DLD1 (cell line): Measurements from ENCODE around the gene MACROD2.
"Not testable (repeated sequence)": the region's sequence is repeated elsewhere in the genome, so short reads cannot be mapped to it uniquely, and the experiment has no call there.

Experiments used
- in situ Hi-C: cut with HindIII; loops from 2 replicates; pipeline ENCODE4 v1.10.0; 2017; ENCODE audit warnings: low sequenced_read_pairs

MACROD2 gene

DNA sequence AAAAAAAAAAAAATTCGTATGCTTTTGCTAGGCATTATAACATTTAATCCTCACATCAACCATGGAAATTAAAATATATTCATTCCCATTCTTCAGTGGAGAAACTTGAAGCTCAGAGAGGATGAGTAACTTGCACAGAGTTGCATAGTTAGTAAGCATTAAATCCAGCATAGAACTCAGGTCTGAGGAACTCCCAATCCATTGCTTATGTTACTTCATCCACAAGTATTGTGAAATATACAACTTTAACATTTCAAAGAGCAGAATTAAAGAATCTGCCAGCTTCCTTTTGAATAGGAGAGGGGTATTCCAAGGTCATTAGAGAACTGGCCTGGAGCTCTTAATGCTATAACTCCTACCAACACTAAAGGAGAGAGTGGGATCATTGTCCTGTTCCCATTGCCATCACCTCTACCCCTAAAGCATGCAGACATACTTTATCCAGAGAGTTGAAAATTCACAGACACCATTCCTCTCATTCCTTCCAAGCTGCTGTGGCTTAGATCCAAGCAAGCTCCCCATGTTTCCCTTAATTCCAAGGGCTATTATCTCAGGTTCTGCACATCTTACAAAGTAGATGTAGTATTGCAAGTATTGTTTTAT is 250.2 kb downstream of the MACROD2 start:
- in situ Hi-C loops, result no loop called here

DNA sequence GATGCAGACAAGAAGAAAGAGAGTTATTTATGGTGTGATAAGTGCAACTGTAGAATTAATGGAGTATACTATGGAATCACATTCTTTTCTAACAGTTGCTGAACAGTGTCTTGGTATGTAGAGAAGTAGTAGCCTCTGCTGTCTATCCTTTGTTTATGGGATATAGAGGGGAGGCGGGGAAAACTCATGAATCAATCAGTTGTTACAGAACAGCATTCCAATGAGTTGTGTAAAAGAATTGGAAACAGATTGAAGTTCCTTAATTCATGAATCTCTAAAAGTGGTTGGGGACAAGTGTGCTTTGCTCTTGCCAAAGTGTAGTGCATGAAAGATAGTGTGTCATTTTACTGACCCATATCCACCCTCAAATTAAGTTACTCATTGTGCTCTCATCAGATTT is 264.4 kb downstream of the MACROD2 start:
- in situ Hi-C loops, result no loop called here

DNA sequence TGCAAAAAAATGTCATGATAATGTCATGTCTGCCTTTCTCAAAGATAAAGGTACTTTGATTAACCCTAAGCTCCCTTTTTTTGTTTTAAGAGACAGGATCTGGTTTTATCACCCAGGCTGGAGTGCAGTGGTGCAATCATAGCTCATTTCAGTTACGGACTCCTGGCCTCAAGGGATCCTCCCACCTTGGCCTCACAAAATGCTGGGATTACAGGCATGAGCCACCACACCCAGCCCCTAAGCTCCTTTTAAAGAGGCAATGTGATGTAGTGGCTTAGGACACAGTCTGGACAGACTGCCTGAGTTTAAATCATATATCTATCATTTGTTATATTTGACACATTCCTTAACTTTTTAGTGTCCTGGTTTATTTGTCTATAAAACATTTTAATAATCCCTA is 265.1 kb downstream of the MACROD2 start:
- in situ Hi-C loops, result no loop called here

DNA sequence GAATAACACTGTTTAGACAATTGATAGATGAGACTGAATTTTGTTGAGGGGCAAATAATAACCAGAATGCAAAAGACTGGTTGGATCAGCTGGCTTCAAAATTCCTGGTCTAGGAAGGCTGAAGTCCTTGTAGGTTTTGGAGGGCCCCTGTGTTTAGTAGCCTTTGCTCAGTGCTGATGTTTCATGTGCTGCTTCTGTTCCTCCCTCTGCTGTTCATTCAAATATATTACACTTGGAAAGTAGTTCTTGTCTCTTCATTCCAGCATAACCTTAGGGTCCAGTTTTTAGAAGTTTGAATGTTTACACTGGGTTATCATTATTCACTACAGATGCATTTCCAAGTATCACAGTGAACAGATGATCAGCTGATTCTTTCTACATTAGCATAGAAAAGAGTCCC is 269.6 kb downstream of the MACROD2 start:
- in situ Hi-C loops, result no loop called here

DNA sequence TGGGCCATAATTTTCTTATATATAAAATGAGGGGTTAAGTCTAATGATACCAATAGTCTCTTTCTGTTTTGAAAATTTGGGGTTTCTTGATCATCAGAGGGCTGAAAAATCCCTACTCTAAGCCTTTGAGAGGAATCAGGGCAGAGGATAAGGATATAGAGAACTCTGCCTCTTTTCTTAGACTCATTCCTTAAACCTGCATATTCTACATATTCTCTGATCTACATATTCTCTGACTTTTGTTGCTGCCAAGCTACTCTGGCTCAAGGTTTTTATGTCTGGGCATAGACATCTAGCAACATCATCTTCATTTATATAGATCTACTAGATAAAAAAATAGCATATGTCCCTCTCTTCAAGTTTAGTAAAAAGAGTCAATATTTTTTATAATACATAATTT is 270.9 kb downstream of the MACROD2 start:
- in situ Hi-C loops, result no loop called here

DNA sequence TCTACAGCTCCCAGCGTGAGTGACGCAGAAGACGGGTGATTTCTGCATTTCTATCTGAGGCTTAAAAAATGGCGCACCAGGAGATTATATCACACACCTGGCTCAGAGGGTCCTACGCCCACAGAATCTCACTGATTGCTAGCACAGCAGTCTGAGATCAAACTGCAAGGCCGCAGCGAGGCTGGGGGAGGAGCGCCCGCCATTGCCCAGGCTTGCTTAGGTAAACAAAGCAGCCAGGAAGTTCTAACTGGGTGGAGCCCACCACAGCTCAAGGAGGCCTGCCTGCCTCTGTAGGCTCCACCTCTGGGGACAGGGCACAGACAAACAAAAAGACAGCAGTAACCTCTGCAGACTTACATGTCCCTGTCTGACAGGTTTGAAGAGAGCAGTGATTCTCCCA is 275.4 kb downstream of the MACROD2 start:
- in situ Hi-C loops, result not testable (repeated sequence)

DNA sequence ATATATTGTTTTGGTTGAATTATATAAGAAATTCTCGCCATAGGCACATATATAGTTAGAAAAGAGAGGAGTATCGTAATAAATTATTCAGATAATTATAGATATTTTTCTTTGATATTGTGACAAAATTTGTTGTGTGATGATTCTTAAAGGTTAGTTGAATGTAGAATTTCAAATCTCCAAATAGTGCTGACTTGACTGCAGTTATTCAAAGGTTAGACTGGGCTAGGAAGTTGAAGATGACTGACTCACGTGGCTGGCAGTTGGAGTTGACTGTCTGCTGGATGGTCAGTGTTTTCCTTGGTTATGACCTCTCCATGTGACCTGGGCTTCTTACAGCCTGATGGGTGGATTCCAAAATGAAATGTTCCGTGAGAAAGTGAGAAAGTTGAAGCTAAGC is 286.8 kb downstream of the MACROD2 start:
- in situ Hi-C loops, result no loop called here

DNA sequence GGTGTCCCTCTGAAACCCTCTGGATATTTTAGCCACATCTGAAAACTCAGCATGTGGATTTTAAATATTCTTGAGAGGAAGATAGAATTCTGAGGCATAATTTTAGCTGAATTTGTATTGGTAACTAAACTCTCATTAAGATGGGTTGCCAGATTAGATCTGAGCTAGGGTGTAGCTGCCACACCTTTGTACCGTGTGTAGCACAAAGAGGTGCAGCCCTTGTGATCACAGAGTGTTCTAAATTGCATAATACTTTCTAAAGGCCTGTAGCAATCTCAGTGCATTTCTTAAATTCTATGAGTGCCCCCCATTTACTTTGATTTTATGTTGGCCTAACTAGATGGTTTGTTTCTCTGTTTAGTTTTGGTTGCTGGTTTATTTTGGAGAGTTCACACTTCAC is 289.1 kb downstream of the MACROD2 start:
- in situ Hi-C loops, result no loop called here

DNA sequence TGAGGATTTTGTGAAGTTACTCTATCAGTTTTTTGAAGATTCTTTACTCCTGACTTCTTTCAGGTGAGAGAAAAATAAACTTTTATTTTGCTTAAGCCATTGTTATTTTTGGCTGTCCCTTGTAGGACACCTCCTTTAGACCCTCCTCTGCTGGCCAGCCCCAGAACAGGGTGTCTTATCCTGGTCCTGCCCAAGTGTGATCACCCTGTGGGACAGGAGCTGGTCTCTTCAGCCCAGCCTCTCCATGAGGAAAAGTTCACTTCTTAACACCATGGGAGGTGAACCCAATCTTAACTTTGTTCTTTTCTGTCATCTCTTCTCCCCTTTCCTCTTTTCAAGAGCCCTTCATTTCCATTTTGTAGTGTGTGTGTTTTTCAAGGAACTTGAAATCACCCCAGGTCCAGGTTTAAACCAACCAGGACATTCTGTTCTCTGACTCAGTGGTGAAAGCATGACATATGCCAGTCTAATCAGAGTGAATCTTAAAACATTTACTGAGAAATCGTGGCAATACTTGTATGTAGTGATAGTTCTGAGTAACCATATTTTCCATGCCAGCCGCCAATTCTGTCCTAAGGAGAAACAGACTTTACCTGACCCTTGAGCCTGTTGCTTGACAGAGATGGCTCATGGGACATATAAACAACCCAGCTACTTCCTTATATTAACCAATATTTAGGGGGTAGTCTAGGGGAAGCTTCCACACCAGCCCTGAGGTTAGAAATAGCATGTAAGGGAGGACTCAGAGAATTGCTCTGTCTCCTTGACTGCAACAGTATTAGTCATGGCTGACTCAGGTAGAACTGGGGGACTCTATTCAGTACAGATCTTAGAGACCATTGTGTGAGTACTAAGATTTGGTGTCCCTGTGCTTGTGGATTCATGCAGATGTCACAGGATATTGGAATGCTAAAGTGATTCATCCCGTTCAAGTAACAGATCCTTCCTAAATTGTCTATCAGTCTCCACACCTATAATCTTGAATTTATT is 293.3 kb downstream of the MACROD2 start:
- in situ Hi-C loops, result no loop called here

DNA sequence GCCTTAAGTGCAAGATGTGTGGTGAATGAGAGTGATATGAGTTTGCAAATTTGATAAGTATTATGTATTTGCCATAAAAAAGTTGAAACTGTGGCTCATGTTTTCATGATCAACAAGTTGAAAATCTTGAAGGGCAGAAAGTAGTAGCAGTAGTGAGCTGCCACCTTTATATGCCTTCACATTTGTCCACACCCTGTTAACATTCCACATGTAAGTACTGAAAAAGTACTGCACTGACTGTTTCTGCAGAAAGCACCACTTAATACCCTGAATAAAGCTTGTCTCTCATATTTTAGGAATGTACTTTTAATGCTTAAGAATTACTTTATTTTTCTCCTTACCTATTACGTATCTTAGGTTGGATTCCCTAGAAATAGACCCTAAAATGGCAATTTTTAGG is 296.2 kb downstream of the MACROD2 start:
- in situ Hi-C loops, result no loop called here

DNA sequence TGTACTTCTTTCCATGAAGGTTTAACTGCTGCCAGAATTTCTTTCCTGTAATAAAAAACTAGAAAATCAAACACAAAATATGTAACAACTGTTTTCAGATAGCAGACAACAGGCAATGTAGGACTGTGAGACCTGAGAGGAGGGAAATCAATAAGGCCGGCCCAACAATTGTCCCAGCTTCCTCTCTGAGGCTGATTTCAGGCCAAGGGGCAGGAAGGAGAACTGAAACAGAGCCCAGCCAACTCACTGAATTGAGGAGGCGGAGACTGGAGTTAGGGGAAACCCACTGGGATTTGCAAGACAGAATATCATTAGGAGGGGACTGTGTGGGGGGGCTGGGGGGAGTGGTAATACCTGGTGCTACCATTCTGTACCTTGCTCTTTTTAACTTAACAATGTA is 299.9 kb downstream of the MACROD2 start:
- in situ Hi-C loops, result no loop called here

DNA sequence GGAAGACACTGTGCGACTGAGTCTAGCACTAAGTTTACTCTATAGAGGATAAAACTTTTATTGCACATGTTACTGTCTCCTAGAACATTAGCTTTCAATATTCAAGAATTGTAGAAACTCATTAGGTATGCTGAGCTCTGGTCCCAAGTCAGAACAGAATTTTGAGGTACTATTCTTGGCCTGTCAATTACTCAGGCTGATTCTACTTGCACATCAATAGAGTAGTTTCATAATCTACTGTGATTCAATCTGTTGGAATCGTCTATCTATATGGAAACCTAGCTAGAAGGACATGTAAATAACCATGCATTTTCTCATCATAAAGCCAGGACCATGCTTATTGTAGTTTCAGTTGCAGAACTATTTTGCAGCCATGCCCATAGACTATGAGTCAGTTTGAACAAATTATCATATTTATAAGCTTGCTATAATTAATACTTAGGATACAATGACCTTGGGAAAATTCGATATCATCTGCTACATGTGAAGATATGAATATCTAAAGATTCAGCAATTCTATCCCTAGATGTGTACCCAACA is 300.5 kb downstream of the MACROD2 start:
- in situ Hi-C loops, result no loop called here

DNA sequence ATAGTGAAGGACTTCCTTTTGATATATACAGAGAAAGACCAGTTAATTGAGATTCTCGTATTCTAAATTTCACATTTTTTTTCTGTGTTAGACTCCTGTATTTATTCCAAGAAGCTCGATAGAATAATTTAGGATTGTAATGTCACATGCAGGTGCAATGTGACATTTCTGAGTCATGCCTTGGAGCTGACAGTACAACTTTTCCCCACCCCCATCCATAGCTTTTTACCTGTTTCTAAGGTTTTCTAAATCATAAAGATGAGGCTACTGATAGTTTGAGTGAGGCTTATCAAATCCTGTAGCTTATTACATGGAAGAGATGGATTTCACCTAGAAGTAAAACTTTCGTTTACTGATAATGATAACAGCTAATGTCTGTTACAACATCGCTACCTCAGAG is 304.5 kb downstream of the MACROD2 start:
- in situ Hi-C loops, result no loop called here

DNA sequence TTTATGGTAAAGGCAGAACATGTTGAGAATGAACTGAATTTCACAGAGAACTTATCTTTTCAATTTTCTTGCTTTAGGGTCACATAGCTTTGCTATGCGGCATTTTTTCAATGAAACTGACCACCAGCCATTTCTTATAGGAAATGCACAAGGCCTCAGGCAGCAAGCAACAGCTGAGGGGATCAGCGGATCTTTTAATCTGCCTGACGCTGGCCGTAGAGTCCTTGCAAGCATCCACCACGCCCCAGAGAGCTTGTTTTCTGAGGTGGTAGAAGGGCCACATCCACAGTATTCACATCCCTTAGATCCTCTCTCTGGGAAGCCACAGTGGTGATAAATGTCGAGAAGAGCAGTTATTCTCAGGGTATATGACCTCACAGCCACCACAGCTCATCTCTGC is 307.8 kb downstream of the MACROD2 start:
- in situ Hi-C loops, result no loop called here

DNA sequence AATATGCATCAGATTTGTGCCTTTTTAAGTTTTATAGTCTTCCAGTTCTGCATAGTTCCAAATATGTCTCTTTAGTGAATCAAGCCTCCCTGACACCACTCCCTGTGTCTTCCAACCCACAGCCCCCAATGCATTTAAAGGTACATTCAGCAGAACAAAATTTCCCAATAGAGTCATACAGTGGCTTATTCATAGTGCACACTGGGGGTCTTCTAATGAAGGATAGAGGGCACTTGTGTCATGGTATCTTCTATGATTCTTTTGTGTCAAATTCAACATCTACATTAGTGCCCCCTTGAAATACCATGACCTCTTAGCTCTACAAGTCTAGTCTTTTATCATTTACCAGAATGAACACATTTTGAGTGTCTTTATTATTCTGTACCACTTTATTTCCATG is 308.3 kb downstream of the MACROD2 start:
- in situ Hi-C loops, result no loop called here

DNA sequence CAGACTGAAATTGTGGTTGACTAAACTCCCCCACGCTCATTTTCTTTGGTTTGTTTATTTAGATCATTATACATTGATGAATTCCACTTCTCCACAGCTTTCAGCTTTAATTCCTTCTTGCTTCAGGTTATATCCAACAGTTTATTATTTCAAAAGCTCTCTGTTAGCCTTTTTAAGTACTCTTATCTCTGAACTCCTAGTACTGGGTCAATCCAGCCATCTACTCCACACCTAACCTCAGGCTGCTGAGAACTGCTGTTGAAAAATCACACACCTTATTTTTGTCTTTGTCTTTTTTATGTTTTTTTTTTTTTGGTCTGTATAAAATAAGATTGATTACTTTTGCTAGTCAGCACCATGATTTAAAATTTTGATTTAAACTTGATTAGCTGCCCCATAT is 309.2 kb downstream of the MACROD2 start:
- in situ Hi-C loops, result no loop called here

DNA sequence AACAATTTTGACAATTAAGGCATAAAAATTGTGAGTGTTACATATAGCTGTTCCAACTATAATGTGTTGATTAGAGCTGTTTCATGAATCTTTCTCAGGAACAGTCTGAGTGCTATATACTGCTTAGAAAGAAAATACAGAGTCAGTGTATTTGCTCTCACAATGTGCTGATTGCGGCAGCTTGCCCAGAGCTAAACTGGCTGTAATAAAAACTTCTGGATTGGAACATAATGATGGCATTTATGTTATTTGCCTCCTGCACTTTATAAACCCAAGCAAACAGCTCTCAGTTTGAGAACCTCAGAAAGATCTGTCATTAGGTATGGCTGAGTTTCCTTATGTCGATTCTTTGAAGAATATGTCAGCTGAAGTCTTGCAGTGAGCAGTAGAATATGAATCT is 312.6 kb downstream of the MACROD2 start:
- in situ Hi-C loops, result no loop called here

DNA sequence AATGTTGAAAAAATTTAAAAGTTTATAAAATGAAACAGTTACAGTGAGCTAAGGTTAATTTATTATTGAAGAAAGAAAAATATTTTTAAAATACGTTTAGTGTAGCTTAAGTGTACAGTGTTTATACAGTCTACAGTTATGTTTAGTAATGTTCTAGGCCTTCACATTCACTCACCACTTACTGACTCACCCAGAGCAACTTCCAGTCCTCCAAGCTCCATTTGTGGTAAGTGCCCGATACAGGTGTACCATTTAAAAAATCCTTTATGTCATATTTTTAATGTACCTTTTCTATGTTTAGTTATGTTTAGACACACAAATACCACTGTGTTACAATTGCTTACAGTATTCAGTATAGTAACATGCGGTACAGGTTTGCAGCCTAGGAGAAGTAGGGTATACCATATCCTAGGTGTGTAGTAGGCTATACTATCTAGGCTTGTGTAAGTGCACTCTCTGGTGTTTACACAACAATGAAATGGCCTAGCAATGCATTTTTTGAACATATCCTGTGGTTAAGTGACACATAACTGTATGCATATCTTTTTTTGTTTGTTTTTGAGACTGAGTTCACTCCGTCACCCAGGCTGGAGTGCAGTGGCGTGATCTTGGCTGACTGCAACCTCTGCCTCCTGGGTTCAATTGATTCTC is 315.8 kb downstream of the MACROD2 start:
- in situ Hi-C loops, result no loop called here

DNA sequence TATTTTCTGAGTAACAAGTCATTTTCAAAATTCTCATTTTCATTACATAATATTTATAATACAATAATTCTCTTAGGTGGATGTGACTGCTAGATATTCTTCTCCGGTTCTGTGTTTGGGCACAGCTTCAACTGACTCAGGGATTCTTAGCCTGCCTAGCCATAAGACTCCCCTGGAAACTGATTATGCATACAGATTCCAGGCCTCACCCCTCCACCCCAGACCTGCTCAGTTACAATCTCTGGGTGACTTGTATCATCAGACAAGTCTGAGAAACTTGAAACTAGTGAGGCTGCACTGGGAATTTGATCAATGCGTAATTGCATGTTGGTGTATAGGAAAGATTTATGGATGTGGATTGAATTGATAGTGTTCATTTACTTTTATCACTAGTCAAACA is 316.7 kb downstream of the MACROD2 start:
- in situ Hi-C loops, result no loop called here

DNA sequence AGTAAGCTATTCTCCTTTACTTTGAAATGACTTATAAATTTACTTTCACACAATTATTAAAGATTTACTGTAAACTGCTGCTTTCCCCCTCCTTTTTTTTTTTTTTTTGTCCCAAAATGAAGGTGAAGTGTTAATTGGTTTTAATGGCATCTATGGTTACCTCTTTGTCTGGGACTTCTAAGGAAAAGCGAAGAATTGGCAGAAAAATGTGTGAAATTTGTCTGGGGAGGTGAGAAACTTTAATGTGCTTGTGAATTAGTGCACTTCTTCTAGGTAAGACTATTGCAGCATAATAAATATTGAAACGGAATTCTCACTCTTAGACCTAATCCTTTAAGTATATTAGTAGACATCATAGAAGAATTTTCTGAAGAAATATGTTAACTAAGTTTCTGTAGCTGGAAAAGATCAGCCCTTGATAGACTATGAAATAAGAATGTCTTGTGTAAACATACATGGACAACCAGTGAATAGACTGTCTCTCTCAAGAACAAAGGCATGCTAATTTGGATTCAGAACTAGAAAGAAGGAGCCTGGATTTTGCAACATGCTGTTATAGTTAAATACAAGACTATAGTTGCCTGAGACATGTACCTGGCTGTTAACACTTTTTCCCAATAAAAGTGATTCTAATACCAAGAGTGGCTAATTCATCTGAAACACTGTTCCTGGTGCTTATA is 318.2 kb downstream of the MACROD2 start:
- in situ Hi-C loops, result no loop called here

DNA sequence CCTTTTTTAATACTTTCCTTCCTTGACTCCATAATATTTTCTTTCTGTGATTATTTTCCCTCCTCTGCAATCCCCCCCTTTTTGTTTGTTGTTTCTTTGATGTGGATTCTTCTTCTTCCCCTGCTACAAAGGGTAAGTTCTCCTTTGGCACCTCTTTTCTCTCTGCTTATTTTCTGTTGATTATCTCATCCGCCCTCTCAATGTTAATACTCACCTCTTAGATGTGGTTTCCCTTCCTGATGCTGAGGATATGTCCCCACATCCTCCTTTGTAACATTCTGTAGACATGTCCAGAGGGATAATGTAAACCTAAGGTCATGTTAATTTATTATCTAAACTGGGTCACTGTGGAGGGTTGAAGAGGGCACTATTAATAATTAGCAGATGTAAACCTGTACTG is 324.4 kb downstream of the MACROD2 start:
- in situ Hi-C loops, result no loop called here
